Activated CD4-positive, alpha-beta T cell treated with anti-CD3 and anti-CD28 coated beads, Interleukin-10, Interleukin-2, amounts not matched to agents 100 ng/mL and 50 ng/mL, durations not matched to agents 16 hours and 8 hours (primary cell): ENCODE data around the gene TCN2.
"Not testable (repeated sequence)": the region's sequence is repeated elsewhere in the genome, so short reads cannot be mapped to it uniquely, and the experiment has no call there.

Experiments
- DNase-seq: peaks from one replicate; pipeline ENCODE4 v3.0.0-alpha.2; 2020

Gene TCN2

GRCh38 chr22:30650508-30651116 lies 43.6 kb downstream of the TCN2 start:
- DNase-seq = no peak

DNA sequence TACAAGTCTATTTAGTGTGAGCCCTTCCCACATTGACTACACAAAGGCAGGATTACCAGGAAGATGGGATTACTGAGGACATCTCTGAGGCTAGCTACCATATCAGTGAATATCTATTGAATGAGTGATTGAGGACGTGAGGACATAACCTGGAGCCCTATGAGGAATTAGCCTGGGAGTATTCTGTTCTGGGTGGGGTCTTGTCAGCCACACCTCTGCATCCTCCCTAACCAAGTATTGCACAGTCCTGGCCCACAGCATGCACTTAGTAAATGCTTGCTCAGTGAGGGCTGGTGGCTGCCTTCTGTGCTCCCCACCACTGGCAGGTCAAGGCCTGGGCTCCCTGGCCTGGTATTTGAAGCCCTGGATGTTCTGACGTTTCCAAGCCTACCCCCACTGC lies 45.9 kb downstream of the TCN2 start:
- no peak for DNase-seq

GRCh38 chr22:30654361-30654760 lies 47.4 kb downstream of the TCN2 start:
- no peak for DNase-seq

DNA sequence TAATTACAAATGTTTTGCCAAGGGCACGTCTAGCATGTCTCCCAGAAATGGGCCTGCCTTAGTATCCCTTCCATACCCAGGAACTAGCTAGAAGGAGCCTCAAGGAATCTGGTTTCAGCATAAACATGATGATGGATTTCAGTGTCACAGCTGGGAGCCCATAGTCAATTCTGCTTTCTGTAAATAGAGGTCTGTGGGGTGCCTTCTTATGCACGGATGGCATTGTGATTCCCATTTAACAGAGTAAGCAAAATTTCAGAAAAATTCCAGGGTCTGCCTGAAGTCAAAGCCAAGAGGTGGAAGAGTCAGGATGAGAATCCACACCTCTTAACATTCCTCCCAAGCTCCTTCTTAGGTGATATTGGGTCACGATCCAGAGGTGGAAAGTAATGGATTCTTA lies 48.6 kb downstream of the TCN2 start:
- DNase-seq = no peak

DNA sequence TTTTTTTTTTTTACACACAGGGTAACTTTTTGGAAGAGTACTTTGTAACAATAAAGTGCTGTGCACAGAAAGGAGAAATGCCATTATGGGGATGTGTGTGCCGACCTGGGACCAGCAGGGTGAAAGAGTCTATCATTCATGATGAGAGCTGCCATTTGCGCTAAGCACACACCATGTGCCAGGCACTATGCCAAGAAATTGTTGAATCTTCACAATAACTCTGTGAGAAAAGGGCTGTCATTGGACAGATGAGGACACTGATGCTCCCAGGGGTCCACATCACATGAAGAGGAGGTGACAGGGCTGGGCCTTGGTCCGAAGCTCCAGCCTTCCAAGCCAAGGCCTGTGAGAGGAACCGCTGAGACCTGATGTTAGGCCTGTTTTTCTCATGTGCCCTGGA lies 55.1 kb downstream of the TCN2 start:
- no peak for DNase-seq

- no peak for DNase-seq
Measured at GRCh38 chr22:30664798-30665197, 57.8 kb downstream of the TCN2 start.

DNA sequence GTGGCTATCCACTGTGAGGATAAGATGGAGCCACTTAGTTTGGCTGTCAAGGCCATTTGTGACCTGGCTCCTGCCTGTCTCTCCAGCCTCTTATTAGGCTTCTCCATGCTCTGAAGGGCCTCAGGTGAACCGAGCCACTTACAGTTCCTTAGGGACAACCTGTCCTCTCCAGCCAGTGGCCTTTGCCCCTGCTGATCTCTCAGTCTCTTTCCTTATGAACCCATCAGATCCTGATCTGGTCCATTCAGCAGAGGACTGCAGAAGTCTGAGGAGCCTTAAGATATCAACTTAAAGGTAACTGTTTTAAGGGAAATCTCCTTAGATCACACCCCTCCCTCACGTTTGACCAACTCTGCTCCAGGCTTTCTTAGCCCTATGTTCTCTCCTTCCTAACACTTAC lies 58.3 kb downstream of the TCN2 start:
- DNase-seq = no peak

DNA sequence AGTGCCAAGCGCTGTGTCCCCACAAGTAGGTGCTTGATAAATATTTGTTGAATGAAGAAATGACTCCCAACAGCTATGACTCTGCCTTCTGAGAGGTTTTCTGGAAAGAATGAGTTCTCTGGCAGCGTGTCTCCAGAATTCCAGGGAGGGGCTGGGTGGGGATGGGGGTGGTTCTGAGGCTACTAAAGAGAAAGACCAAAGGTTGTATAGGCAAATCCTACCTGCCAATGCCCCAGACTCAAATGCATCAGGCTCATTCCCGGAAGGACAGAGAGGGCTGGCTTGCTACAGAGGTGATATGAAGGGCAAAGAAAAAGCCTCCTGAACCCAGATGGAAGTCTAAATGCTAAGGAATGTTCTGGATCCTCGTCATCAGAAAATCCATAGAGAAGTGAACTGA lies 58.8 kb downstream of the TCN2 start:
- DNase-seq = no peak

- no peak for DNase-seq
Measured at GRCh38 chr22:30667107-30667493, 60.1 kb downstream of the TCN2 start.

- DNase-seq = peak; percentile 95
Measured at GRCh38 chr22:30667494-30668385, 60.8 kb downstream of the TCN2 start, which contains the start of gene DUSP18. Gene DUSP18, minus strand, starts transcription at chr22:30667875. Its CDS starts 3,872 bp downstream, at chr22:30664003.

DNA sequence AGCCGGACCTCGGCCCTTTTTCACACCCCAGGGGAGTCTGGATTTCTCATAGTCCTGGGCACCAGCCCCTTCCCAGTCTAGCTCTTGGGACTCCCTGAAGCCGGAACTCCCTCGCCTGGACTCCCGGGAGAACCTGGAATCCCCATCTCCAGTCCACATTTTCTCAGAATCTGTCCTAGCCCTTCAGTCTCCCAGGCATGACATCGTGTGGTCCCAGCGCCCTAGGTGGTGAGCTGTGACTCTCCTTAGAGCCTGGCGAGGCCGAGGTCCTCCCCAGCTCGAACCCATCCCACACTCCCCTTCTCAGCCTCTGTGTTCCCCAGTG lies 61.4 kb downstream of the TCN2 start:
- DNase-seq = no peak

GRCh38 chr22:30671071-30671470 lies 64.1 kb downstream of the TCN2 start:
- no peak for DNase-seq

DNA sequence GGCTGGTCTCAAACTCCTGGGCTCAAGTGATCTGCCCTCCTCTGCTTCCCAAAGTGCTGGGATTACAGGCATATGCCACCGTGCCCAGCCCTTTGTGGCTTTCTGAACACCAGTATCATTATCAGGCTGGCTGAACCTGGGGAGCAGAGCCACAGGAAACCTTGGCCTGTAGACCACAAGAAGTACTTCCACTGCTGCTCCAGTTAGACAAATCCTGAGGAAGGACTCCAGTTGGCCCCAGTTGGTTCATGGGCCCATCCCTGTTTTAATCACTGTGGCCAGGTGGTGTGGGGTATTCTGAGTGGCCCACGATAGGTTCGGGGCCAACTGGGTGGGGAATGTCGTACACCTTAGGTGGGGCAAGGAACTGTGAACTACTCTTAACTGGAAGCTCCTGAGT lies 66.2 kb downstream of the TCN2 start:
- DNase-seq = no peak

DNA sequence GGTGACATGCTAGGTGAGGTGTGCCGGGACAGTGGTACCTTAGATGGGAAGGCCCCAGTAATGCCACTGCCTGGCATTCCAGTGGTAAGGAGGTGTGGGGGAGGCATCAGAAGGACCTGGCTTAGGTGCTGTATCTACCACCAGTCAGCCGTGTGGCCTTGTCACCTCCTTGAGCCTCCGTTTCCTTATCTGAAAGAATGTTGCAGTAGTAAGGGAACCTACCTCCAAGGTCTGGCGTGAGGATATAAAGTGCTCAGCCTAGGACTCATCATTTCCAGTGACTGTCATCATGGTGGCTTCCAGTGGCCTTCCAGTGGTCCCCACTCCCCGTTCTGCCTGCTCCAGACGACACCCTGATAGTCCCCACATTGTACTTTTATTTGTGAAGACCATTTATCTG lies 67.5 kb downstream of the TCN2 start:
- no peak for DNase-seq

DNA sequence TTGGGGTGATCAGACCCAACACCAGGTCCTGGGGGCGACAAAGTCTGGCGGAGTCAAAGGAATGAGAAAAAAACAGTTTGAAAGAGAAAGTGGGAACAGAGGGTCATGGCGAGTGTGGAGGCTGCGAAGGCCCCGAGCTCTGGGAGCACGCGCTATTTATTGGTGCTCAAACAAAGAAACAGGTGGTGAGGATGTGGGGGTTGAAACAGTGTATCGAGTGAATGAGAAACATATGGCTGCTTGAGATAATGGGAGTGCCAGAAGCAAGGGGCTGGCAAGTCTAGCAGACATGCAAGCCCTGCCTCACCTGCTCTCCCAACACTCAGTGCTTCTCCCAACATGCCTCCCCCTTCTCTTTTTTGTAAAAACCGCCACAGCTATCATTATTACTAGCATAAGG lies 68.5 kb downstream of the TCN2 start:
- DNase-seq = no peak

DNA sequence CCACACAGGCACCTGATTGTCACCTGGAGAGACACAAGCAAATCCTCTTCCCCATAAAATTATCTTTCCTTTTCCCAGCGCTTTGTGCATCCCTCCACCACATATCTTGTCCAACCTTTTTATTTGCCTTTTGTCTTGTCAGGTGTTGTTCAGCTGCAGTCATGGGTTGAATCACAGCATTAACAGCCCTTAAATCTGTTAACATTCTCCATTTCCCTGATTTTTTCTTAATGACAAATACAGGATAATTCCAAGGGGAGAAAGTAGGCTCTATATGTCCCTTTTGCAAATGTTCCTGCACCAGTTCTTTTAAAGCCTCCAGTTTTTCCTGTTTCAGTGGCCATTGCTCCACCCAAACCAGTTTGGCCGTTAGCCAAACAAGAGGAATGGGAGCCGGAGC lies 69.6 kb downstream of the TCN2 start:
- DNase-seq = not testable (repeated sequence)
